G401 (cell line): ENCODE measurements around the gene EIF4E2. TPM values are rescaled to one million over a fixed set of nuclear protein-coding genes. Genes with fewer than 3 reads are reported as not detected.
A peak's percentile ranks its signal among the peaks of the same experiment; 100 is the strongest.

Source experiments
- DNase-seq: peaks from one replicate; pipeline ENCODE4 v3.0.0-alpha.2; 2015; ENCODE audit warnings: low spot score
- in situ Hi-C: cut with HindIII; loops from 2 replicates; pipeline ENCODE4 v1.10.0; 2016; ENCODE audit warnings: low sequenced_read_pairs, mixed read lengths
- total RNA-seq: library from RNA; depleted of rRNA; stranded (reverse); fragments of >200 nt; shearing (Covaris generic); gene quantifications from 2 replicates; pipeline ENCODE4 v1.2.3, GENCODE V29; 2014; rRNA removed

Gene EIF4E2, protein sequence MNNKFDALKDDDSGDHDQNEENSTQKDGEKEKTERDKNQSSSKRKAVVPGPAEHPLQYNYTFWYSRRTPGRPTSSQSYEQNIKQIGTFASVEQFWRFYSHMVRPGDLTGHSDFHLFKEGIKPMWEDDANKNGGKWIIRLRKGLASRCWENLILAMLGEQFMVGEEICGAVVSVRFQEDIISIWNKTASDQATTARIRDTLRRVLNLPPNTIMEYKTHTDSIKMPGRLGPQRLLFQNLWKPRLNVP
- total RNA-seq: 117 and 140 TPM in 2 replicates

DNA sequence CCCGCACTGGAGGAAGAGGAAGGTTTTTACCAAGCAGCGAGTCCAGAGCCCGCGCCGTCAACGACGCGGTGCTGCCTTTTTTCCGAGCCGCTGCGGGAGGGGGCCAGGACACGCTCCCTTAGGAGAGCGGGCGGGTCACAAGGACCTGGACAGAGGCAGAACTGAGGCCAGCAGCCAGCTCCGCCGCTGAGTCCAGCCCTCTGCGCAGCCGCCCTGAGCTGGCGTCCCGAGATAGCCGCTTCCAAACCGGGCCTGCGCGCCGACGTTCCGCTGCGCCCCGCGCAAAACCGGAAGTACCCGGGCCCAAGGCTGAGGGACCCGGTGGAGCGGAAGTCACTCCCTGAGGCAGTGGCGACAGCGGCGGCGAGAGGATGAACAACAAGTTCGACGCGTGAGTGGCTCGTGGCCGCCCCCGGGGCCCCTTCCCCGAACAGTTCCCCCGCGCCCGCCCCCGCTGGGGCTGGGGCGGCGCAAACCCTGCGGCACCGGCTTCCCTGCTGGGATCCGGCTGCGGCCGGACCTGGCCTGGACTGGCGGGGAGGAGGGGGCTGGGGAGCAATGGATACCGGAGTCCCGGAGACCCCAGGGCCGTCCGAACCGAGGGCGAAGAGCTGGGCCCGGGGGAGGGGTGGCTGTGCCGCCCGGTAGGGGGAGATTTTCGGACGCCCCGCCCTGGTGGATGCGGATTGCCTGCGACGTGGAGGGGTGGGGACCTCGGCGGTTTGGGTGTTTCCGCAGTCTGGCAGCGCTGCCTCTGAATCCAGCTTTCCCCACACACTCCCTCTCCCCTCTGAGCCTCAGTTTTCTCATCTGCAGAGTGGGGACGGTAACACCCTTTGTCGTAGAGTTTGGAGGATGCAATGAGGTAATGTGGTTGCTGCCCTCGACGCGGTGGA lies at the start of gene EIF4E2, which contains the start of gene TIGD1:
Gene EIF4E2, plus strand, starts transcription at position 336 of the 896 bp plus-strand sequence. Its CDS starts 36 bp downstream, at position 372.
Gene TIGD1, minus strand, starts transcription at position 204 of the 896 bp plus-strand sequence. CDS start 675 bp downstream, outside the sequence.
- in situ Hi-C loops: no loop called here
- peak; percentile 93 for DNase-seq

DNA sequence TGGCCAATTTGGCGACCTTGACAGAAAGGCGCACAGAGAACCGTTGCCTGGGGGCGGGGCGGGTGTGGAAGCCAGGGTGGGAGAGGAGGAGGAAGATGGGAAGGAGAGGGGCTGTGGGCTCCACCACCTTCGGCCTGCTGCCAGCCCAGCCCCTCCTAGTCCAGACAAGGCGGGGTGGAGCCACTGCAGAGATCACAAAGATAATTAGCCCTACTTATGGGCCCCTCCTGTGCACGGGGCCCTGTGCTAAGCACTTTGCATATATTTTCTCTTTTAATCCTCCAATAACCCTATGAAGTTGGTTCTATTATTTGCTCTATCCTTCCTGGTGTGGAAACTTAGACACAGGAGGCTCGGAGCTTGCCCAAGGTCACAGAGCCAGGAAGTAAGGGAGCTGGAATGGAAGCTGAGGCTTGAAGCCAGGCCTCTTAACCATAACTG lies 49.1 kb upstream of the EIF4E2 start:
- no peak for DNase-seq
- in situ Hi-C loops: no loop called here

DNA sequence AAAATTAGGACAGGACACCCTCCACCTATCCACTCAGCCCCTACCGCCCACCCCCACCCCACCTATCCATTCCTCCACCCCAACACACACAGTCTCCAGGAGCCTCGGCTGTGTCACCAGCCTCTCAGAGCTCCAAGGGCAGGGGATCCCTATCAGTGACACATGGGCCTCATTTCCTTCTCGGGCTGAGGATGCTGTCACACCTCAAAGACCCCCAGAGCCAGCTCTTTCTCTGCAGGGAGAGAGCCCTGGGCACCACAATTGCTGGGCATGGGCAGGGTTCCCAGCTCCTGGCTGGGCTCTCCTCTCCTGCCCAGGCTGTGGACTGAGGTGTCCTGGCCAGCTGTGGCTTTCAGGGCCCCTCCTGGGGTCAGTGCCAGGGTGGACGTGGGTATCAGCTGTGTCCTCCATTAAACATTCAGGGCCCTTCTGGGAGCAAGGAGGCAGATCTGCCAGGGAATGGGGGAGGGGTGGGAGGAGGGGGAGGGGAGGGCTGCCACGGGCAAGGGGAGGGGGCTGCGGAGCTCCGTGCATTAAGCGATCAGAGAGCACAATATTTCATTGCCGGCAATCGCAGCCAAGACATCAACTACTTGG lies 48.6 kb upstream of the EIF4E2 start:
- in situ Hi-C loops: no loop called here

DNA sequence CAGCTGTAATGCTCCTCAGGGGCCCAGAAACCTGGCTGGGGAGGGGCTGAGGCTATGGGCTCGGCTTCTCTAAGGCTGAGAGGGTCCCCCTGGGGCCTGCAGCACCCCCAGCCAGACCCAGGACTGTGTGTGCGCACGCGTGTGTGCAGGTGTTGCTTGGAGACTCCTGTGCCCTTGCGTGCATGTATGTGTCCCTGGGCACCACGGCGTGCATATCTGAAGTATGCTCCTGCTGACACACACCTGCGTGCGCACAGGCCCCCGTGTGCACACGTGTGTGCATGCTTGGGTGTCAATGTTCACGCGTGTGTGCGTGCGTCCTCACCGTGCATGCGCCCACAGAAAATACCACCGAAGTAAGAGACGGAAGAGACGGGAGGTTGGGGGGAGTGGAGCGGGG lies 48.0 kb upstream of the EIF4E2 start:
- in situ Hi-C loops: no loop called here
- DNase-seq: no peak

More for the DNA sequence above, 48.6 kb upstream of the EIF4E2 start:
- DNase-seq: no peak

DNA sequence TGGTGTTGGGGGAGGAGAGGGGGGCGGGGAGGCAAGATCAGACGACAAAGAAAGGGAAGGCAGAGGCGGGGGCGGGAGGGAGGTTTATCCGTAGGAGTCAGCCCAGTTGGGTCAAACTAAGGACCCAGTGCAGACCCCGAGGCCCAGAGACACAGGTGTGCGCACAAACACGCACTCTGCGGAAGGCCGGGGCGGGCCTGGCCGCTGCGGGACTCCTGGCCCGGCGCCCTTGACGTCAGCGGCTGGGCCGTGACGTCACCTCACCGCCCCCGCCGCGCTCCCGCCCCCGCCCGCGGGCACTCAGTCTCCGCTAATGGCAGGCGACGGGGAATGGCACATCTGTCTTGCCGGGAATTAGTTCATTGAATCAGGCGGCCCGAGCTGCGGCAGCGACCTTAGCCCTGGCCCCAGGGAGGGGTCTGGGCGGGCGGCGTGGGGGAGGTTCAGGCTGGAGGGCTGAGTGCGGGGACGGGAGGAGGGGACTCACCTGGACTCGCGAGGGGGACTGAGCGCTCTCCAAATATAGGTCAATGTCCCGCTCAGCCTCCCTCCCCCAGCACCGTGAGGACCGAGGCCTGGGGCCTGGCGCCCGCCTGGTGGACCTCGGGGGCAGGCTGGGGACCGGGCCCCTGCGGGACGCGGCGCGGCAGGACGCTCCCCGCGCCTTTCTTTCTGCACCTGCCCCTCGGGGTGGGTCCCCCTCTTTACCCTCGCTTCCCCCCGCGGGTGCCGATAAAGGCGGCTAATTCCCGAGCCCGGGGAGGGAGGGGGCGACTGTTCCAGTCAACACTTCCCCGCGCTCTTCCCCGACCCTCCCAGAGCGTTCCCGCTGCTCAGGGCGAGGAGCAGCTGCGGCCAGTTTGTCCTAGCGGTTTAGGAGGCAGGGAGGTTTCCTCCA lies 47.3 kb upstream of the EIF4E2 start:
- in situ Hi-C loops: no loop called here
- DNase-seq: peak; percentile 60

DNA sequence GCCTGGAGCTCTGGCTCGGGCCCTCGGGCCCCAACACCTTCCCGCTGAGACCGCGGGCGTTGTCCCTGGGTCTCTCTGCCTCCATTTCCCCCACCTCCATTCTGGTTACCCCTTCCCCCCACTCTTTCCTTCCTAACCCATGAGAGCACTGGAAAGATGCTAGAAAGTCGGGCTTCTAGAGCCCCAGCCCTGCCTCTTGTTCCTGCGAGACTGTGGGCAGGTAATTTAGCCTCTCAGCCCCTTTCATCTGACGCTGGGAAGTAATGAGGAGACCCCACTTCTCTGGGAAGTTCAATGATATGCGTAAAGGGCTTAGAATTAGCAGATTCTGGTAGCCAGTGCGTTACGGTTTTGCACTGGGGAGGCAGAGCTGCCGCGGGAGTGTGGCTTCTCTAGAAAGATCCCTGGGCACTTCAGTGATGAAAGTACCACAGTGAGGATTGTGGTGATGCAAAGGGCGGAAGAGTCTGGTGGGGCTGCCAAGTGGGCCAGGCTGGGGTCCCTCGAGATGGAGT lies 46.6 kb upstream of the EIF4E2 start:
- in situ Hi-C loops: no loop called here

DNA sequence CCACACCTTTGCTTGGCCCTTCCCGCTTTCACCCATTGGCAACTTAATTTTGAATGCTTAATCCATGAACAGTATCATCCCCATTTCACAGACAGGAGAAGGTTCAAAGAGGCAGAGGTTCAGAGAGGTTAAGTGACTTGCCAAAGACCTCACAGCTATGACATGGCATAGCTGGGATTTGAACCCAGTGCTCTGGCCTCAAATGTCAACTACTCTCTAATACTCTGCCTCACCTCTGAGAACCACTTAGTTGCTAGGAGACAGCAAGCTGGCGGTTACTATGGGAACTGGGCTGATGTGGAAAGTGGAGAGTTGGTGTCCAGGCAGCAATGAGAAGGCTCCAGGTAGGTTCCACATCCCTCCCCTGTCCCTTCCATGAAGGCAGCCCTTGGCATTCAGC lies 46.1 kb upstream of the EIF4E2 start:
- in situ Hi-C loops: no loop called here
- no peak for DNase-seq

More for the DNA sequence above, 46.6 kb upstream of the EIF4E2 start:
- no peak for DNase-seq

DNA sequence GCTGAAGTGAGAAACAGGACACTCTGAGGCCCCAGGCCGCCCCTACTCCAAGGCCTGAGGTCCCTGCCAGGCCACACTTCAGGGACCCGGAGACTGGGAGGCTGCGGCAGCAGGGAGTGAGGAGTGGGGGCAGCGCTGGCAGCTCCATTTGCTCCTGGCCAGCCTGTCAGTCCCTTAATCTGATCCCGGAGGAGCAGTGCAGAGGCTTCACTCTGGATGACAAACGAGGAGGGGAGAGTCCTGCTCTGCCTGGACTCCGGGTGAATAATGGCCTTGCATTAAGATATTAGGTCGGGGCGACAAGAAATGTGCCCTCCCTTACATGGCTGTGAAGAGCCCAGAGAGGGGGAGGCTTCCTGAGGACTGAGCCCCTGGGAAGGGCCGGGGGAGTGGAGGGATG lies 44.6 kb upstream of the EIF4E2 start:
- in situ Hi-C loops: no loop called here
- DNase-seq: no peak

DNA sequence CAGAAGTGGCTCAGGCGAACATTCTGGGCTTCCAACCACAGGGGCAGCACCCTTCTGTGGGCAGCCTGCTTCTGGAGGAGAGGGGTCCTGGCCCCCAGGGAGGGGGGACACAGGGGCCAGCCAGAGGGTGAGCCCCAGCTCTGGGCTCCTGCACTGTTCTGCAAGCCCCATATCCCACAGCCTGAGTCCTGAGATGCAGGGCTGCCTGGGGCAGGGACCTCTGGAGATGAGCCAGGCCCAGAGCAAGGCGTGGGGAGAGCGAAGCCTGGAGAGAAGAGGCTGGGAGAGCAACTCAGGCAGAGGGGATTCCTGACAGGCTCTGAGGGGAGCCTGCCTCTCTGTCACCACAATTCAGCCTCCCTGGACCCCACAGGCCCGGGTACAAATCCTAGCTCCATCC lies 43.8 kb upstream of the EIF4E2 start:
- in situ Hi-C loops: no loop called here
- DNase-seq: no peak

DNA sequence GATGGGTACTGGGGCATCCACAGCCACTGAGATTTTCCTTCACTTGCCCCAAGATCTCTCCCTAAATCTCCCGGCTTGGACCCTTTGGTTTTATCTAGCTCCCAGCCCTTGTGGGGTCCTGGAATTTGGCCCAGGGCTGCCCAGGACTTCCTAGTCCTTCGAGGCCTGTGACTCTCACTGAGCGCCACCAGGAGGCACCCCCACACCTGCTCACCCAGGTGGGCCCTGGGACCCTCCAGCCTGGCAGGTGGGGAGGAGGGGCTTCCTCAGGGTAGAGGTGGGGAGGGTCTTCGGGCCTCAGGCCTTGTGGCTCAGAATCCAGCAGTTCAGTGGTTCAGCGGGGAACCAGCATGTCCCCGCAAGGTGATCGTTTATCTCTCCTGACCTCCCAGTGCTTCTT lies 42.2 kb upstream of the EIF4E2 start:
- no peak for DNase-seq
- in situ Hi-C loops: no loop called here

DNA sequence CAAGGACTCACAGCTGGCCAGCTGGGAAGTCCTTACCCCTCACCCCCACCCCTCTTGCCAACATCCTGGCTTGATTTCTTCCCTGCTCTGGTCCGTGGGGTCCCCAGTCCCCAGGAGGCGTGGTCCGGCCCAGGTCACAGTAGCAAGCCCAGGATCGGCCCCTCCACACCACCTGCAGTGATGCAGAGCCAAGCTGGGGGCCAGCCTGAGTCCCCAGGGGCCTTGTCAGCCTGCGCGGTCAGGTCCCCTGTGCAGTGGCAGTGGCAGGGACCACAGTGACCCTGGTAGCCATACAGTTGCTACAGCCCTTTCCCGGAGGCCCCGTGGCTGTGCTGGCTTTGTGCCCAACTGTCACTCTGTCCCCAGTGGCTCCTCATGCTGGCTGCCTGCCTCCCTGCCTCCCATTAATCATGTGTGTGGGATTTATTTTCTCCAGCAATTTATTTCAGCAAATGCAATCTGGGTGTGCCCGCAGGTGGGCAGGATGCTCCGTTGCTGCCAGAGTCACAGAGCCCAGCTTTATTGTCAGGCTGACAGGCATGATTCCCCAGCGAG lies 39.1 kb upstream of the EIF4E2 start:
- DNase-seq: no peak
- in situ Hi-C loops: no loop called here

DNA sequence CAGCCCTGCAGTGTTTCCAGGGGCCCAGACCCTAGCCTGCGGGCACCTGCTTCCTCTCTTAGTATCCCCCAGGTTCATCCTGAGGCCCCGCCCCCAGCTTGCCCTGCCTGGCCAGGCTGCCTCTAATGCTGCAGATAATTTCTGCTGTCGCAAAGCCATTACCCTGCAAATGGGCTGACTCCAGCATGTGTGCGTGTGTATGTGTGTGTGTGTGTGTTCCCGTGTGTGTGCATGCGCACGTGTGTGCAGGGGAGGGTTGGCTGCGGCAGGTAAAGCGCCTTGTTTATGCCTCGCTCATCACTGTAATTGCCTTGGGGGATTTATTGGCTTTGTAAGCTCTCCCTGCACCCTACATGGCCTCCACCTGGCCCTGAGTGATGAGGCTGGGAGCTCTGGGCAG lies 37.9 kb upstream of the EIF4E2 start:
- DNase-seq: no peak
- in situ Hi-C loops: no loop called here

DNA sequence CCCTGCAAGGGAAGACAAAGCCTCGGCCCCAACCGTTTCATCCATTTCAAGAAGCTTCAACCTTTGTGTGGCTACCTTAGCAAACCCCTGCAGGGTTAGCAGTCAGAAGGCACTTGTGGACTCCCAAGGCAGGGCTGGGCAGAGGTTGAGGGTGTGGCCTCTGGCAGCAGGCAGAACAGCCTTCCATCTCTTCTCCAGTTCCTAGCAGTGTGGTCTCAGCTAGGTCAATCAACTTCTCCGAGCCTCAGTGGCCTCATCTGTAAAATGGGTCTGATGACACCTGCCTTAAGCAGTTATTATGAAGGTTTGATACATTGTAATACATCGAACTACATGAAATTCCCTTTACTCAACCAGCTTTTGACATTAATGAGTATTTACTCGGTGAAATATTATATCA lies 37.1 kb upstream of the EIF4E2 start:
- DNase-seq: no peak
- in situ Hi-C loops: no loop called here

DNA sequence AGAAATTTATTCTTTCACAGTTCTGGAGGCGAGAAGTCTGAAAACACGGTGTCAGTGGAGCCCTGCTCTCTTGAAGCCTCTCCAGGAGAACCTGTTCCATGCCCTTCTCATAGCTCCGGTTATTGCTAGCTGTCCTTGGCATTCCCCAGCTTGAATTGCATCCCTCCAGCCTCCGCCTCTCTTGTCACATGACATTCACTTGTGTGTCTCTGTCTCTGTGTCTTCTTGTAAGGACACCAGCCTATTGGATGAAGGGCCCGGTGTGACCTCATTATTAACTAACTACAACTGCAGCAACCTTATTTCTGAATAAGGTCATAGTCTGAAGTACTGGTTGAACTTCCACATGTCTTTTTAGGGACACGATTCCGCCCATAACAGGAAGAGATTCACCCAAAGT lies 34.9 kb upstream of the EIF4E2 start:
- DNase-seq: no peak
- in situ Hi-C loops: no loop called here

DNA sequence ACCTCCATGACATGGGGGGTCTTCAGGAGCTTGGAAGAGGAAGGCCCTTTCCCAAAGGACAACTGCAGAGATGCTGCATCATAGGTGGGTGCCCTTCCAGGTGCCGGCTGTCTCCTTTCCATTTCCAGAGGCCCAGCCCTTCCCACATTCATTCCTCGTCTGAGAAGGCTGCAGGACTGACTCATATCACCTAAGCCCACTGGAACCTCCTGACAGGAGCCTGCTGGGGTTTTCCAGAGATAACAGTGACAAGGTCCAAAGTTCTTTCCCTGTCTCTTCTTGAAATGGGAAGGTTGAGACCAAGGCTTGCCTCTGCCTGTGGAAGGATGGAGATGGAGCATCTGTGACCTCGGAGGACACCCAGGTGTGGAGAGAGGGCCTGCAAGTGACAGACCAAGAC lies 33.9 kb upstream of the EIF4E2 start:
- in situ Hi-C loops: no loop called here
- DNase-seq: no peak

DNA sequence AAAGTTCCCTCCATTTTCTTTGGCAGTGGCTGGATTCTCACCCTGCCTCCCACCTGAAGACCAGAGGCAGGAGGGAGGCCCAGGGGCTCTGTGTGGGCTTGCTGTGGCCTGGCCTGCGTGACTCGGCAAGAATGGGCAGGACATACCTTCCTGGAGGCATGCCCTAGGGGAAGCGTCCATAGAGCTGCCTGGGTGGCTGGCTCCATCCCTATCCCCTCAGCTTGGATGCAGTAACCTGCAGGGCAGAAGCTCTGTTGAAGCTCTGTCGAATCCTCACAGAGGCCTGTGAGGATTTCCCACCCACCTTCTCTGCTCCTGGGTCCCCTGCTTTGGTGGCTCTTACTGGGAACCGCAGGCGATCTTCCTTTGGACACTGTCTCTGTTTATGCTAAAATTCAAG lies 31.6 kb upstream of the EIF4E2 start:
- no peak for DNase-seq
- in situ Hi-C loops: no loop called here

DNA sequence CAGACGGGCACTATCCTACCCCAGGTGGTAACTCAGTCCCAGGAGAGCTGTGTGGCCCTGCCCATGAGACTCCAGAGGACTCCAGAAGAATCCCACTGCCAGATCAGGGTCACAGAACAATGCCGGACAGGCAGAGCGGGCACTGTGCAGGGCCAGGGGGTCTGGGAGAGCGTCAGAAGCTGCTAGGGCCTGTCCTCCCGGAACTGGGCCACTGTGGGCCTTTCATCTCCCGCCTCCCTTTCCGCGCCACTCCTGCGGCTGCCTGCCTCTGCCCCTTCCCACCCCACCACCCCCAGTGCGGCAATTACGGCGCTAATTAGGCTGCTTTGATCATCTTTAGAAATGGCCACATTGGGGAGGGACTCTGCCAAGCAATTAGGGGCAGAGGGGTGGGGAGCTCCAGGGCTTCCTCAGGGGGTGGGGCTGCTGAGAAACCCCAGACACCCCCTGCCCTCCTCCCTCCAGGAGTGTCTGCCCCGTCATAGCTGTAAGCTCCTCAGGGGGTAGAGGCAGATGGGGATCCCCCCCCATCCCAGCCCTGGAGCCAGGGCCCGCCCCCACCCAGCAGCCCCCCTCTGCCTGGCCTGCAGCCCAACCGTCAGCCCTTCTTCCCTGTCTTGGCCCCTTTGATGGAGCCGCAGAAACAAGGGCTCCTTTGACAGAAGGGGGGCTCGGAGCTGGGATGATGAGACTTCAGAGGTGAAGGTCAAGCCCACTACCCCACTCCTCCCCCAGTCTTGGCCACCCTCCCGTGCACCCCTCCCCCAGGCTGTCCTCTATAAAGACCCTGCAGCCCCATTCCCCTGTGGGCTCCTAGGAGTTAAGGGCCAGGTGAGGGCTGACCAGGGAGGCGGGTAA lies 30.7 kb upstream of the EIF4E2 start, which contains the start of gene PRSS56:
Gene PRSS56, plus strand, starts transcription at position 808 of the 858 bp plus-strand sequence. CDS start 211 bp downstream, outside the sequence.
- DNase-seq: no peak
- in situ Hi-C loops: no loop called here
